K562 (cell line): ENCODE data around the gene GPS2. TPM values are rescaled to one million over a fixed set of nuclear protein-coding genes. Genes with fewer than 3 reads are reported as not detected.

ENCODE experiments used
- ATAC-seq: fragments of 200-7000 bp; cut with Tn5 transposase; 3 replicates; pipeline ENCODE4 v1.9.1; 2020; ENCODE audit warnings: moderate library complexity
- BruUV-seq: library from RNA; stranded (reverse); fragments of 400-500 nt; replicated peaks from 2 replicates; lab custom pipeline; 2021; lab: Mats Ljungman, UMichigan
- CTCF ChIA-PET: fragments of 300-600 bp; formaldehyde crosslinking; extraction: SDS; loops from one replicate; lab custom pipeline; 2021; ENCODE audit warnings: low intra/inter-chr PET ratio; lab: Yijun Ruan, JAX
- POLR2A ChIA-PET: fragments of 300-600, 350-650 bp; sonication (Branson Sonifier 250); formaldehyde crosslinking; extraction: SDS; loops from one replicate; lab custom pipeline; 2021; ENCODE audit warnings: antibody characterized with exemption, inconsistent platforms; lab: Yijun Ruan, JAX
- DNase-seq, 4 experiments: peaks; one replicate each; pipeline versions ENCODE4 v3.0.0 to v3.0.0-alpha.2; 2011 to 2018; ENCODE audit warnings: low spot score in 3 of 4, mixed read lengths in 3 of 4; ENCODE audit errors: extremely low read depth in 1 of 4
- FAIRE-seq: peaks from 2 replicates; lab custom pipeline; 2011; peaks lifted over from hg19 to GRCh38; lab: Jason Lieb, UNC
- H2AFZ ChIP-seq: 2 replicates; pipeline ENCODE4 v1.6.0; 2011; ENCODE audit warnings: low read depth, low read length, control low read depth, inconsistent platforms
- H3K27ac ChIP-seq: fragments of 200-600 bp; 3 replicates; pipeline ENCODE4 v1.8.0; 2011; ENCODE audit warnings: low read depth, mild to moderate bottlenecking, control low read depth, inconsistent platforms, low read length, moderate library complexity, mixed read lengths; ENCODE audit errors: extremely low read depth
- H3K27me3 ChIP-seq, 2 experiments: fragments of 300-600 bp in 1 of 2; 2 replicates in 1 of 2; 3 replicates in 1 of 2; pipeline versions ENCODE4 v1.6.0 to v1.8.0; 2011; ENCODE audit warnings: inconsistent platforms in 2 of 2, low read length in 2 of 2, mild to moderate bottlenecking in 1 of 2, mixed read lengths in 1 of 2, moderate library complexity in 1 of 2; ENCODE audit not compliant: control insufficient read depth in 2 of 2, insufficient read depth in 2 of 2
- H3K36me3 ChIP-seq: fragments of 300-600 bp; 3 replicates; pipeline ENCODE4 v1.8.0; 2011; ENCODE audit warnings: mild to moderate bottlenecking, low read length, inconsistent platforms; ENCODE audit not compliant: control insufficient read depth, insufficient read depth
- H3K4me1 ChIP-seq, 2 experiments: fragments of 200-600 bp in 1 of 2; replicated peaks in 1 of 2; 2 replicates in 1 of 2; 3 replicates in 1 of 2; pipeline versions ENCODE4 v1.5.1 to v1.8.0; 2011; ENCODE audit warnings: inconsistent platforms in 2 of 2, low read length in 2 of 2, mild to moderate bottlenecking in 1 of 2, mixed read lengths in 1 of 2, moderate library complexity in 1 of 2; ENCODE audit not compliant: control insufficient read depth in 2 of 2, insufficient read depth in 2 of 2
- H3K4me2 ChIP-seq: 2 replicates; pipeline ENCODE4 v1.6.1; 2011; ENCODE audit warnings: low read length, control low read depth, inconsistent platforms, mixed read lengths; ENCODE audit not compliant: insufficient read depth
- H3K4me3 ChIP-seq: fragments of 200-600 bp; sonication (generic), shearing (Covaris generic); 2 replicates; pipeline ENCODE4 v1.5.1; 2016; ENCODE audit warnings: control low read depth, inconsistent platforms
- H3K79me2 ChIP-seq: fragments of 200-600 bp; 3 replicates; pipeline ENCODE4 v1.8.0; 2011; ENCODE audit warnings: low read length, inconsistent platforms; ENCODE audit not compliant: control insufficient read depth, insufficient read depth
- H3K9ac ChIP-seq, 2 experiments: 2 replicates each; pipeline versions ENCODE4 v1.6.0 to v1.6.1; 2011; ENCODE audit warnings: low read depth in 2 of 2, low read length in 2 of 2, control low read depth in 1 of 2, inconsistent platforms in 1 of 2, mild to moderate bottlenecking in 1 of 2, mixed read lengths in 1 of 2; ENCODE audit not compliant: insufficient read depth in 1 of 2
- H3K9me1 ChIP-seq: one replicate; pipeline ENCODE4 v1.6.0; 2011; ENCODE audit warnings: inconsistent platforms, mild to moderate bottlenecking, low read length, moderate library complexity; ENCODE audit not compliant: control insufficient read depth, insufficient read depth
- H3K9me3 ChIP-seq: replicated peaks from 2 replicates; pipeline ENCODE4 v1.5.1; 2011; ENCODE audit warnings: low read depth, low read length, inconsistent platforms; ENCODE audit not compliant: control insufficient read depth, insufficient read depth
- H4K20me1 ChIP-seq: replicated peaks from 2 replicates; pipeline ENCODE4 v1.6.1; 2011; ENCODE audit warnings: low read length, inconsistent platforms, mixed read lengths; ENCODE audit not compliant: control insufficient read depth, insufficient read depth
- CXXC5 ChIP-seq: fragments of 250-450 bp; sonication (Bioruptor Pico); IDR thresholded peaks from 2 replicates; pipeline ENCODE4 v1.8.0; 2022; ENCODE audit warnings: inconsistent platforms, mild to moderate bottlenecking, moderate library complexity
- EGR1 ChIP-seq: fragments of 450-650 bp; conservative IDR thresholded peaks from 2 replicates; pipeline ENCODE4 v1.6.1; 2017; ENCODE audit warnings: mild to moderate bottlenecking
- MYNN ChIP-seq, 2 experiments: sonication (generic); formaldehyde crosslinking in 1 of 2; IDR thresholded peaks; 2 replicates each; pipeline versions ENCODE4 v1.5.0 to v1.6.1; 2016 to 2020; ENCODE audit warnings: antibody characterized with exemption in 1 of 2, missing genetic modification reagents in 1 of 2
- NFE2 ChIP-seq: IDR thresholded peaks from 2 replicates; pipeline ENCODE4 v1.6.1; 2014; ENCODE audit warnings: antibody characterized with exemption, low read depth
- POLR2B ChIP-seq: fragments of 450-650 bp; IDR thresholded peaks from 2 replicates; pipeline ENCODE4 v1.6.1; 2018; ENCODE audit warnings: low read depth; ENCODE audit not compliant: partially characterized antibody
- TAL1 ChIP-seq: fragments of 450-650 bp; IDR thresholded peaks from 2 replicates; pipeline ENCODE4 v1.6.1; 2016; ENCODE audit warnings: mild to moderate bottlenecking
- ZNF77 ChIP-seq: fragments of 250-450 bp; sonication (Bioruptor Pico); IDR thresholded peaks from 2 replicates; pipeline ENCODE4 v1.5.0; 2020
- WGBS: fragments of 100-300 bp; shearing (Covaris generic); methylation state at CpG from one replicate; pipeline ENCODE4 v1.1.6; 2016; ENCODE audit warnings: low coverage, mixed read lengths; ENCODE audit not compliant: insufficient coverage; ENCODE audit errors: missing lambda C conversion rate; 5-methylcytosine and 5-hydroxymethylcytosine counted together
- in situ Hi-C: fragments of 300-500 bp; cut with MboI; formaldehyde crosslinking; loops from 4 replicates; pipeline ENCODE4 v1.15.0; 2018; ENCODE audit warnings: inconsistent platforms, mixed read lengths
- intact Hi-C: fragments of 100-400 bp; cut with micrococcal nuclease; formaldehyde crosslinking; loops from 2 replicates; pipeline ENCODE4 v1.14.2; 2022
- polyA plus RNA-seq, 8 experiments: library from polyadenylated mRNA; depleted of rRNA in 4 of 8; stranded (reverse) in 5 of 8; unstranded in 3 of 8; fragments of >200 nt; fragmentation: Nextera tagmentation in 2 of 8; fragmentation: Illumina TruSeq in 1 of 8; extraction: Ambion mirVana in 2 of 8; extraction: Trizol in 1 of 8; gene quantifications; 2 replicates each; pipeline versions ENCODE4 v1.2.1 to v1.2.3, GENCODE V29; 2011 to 2014; ENCODE audit warnings: inconsistent platforms in 1 of 8, missing spikeins in 1 of 8
- total RNA-seq, 7 experiments: library from RNA; depleted of rRNA in 6 of 7; stranded (reverse); fragments of >200 nt in 6 of 7; fragmentation: Illumina TruSeq in 2 of 7; extraction: Trizol in 2 of 7; gene quantifications; 2 replicates each; pipeline versions ENCODE4 v1.2.1 to v1.2.3, GENCODE V29; 2011 to 2021; ENCODE audit warnings: low replicate concordance in 1 of 7
- TF ChIP-seq, protein P1 (sequence below): sonication (generic); formaldehyde crosslinking; IDR thresholded peaks from 2 replicates; pipeline ENCODE4 v1.8.0; 2023; ENCODE audit warnings: missing genetic modification reagents, mild to moderate bottlenecking, borderline replicate concordance
- TF ChIP-seq, protein P2 (sequence below), 2 experiments: IDR thresholded peaks; 2 replicates each; pipeline ENCODE4 v1.6.1; 2012; ENCODE audit warnings: improper control_type of control experiment in 2 of 2, low read depth in 2 of 2, low read length in 2 of 2, borderline replicate concordance in 1 of 2
- TF ChIP-seq, protein P3 (sequence below), 3 experiments: IDR thresholded peaks in 2 of 3; conservative IDR thresholded peaks in 1 of 3; 2 replicates each; pipeline ENCODE4 v1.5.1; 2011 to 2012; ENCODE audit warnings: low read length in 3 of 3, mild to moderate bottlenecking in 3 of 3, control low read depth in 2 of 3, improper control_type of control experiment in 1 of 3, inconsistent platforms in 1 of 3, low read depth in 1 of 3, mixed read lengths in 1 of 3, moderate library complexity in 1 of 3; ENCODE audit not compliant: insufficient read depth in 2 of 3

The GPS2 gene
- total and polyA plus RNA-seq, 9 of the 15 experiments (the other 6 are each of a cell fraction or from before 2014, with no cell fraction given): 18.3 to 75.7 (median 37.0) TPM

DNA sequence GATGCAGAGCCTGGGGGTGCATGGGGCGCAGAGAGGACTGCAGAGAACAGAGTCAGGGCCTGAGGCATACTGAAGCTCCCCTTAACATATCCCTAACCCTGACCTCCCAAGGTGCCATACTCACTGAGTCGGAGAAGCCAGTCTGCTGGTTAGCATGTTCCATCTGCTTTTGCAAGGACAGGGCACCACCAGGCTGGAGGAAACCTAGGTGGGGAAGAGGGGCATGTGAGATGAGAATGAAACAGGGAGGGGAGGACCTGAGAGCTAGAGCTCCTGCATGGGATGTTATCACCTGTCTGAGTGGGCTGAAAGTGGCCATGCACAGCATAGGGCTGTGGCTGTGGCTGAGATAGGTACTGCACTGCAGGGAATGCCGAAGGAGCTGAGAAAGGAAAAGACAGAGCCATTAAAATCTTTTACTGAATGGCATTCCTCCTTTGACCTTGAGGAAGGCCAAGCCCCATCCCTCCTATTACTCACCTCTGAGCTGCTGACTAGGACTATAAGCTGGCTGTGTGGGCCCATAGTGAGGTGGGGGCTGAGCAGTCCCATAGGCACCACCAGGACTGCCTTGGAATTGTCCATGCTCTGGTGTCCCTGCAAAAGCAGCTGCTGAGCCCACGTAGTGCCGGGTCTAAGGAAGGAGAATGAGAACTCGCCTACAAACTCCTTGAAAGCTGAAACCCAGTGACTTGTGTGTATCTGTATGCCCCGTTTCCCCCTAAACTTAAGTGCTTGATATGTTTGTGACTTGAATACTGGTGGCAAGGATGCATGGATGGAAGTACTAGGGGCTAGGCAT, 1.9 kb downstream of the GPS2 start:
- H3K9ac ChIP-seq: peak overlapping the region in 1 of 2 experiments; percentile 59; a peak in 1 of 4 replicates
- TF ChIP-seq MYNN (IDR thresholded peaks at IDR 0.05) (0 out of 2 replicates have a peak, but pooled peaks have one; percentile 34), MYNN (CRISPR knock-in tag; IDR thresholded peaks at IDR 0.05) (no peak), POLR2B (peak; percentile 76), ZNF77 (CRISPR knock-in tag) (no peak), EGR1 (0 out of 2 replicates have a peak, but pooled peaks have one; percentile 6), NFE2 (no peak), CXXC5 (CRISPR knock-in tag) (no peak), TAL1 (no peak)
- TF ChIP-seq, protein P1, sequence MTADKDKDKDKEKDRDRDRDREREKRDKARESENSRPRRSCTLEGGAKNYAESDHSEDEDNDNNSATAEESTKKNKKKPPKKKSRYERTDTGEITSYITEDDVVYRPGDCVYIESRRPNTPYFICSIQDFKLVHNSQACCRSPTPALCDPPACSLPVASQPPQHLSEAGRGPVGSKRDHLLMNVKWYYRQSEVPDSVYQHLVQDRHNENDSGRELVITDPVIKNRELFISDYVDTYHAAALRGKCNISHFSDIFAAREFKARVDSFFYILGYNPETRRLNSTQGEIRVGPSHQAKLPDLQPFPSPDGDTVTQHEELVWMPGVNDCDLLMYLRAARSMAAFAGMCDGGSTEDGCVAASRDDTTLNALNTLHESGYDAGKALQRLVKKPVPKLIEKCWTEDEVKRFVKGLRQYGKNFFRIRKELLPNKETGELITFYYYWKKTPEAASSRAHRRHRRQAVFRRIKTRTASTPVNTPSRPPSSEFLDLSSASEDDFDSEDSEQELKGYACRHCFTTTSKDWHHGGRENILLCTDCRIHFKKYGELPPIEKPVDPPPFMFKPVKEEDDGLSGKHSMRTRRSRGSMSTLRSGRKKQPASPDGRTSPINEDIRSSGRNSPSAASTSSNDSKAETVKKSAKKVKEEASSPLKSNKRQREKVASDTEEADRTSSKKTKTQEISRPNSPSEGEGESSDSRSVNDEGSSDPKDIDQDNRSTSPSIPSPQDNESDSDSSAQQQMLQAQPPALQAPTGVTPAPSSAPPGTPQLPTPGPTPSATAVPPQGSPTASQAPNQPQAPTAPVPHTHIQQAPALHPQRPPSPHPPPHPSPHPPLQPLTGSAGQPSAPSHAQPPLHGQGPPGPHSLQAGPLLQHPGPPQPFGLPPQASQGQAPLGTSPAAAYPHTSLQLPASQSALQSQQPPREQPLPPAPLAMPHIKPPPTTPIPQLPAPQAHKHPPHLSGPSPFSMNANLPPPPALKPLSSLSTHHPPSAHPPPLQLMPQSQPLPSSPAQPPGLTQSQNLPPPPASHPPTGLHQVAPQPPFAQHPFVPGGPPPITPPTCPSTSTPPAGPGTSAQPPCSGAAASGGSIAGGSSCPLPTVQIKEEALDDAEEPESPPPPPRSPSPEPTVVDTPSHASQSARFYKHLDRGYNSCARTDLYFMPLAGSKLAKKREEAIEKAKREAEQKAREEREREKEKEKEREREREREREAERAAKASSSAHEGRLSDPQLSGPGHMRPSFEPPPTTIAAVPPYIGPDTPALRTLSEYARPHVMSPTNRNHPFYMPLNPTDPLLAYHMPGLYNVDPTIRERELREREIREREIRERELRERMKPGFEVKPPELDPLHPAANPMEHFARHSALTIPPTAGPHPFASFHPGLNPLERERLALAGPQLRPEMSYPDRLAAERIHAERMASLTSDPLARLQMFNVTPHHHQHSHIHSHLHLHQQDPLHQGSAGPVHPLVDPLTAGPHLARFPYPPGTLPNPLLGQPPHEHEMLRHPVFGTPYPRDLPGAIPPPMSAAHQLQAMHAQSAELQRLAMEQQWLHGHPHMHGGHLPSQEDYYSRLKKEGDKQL (CRISPR knock-in tag): no peak
- TF ChIP-seq, protein P2, sequence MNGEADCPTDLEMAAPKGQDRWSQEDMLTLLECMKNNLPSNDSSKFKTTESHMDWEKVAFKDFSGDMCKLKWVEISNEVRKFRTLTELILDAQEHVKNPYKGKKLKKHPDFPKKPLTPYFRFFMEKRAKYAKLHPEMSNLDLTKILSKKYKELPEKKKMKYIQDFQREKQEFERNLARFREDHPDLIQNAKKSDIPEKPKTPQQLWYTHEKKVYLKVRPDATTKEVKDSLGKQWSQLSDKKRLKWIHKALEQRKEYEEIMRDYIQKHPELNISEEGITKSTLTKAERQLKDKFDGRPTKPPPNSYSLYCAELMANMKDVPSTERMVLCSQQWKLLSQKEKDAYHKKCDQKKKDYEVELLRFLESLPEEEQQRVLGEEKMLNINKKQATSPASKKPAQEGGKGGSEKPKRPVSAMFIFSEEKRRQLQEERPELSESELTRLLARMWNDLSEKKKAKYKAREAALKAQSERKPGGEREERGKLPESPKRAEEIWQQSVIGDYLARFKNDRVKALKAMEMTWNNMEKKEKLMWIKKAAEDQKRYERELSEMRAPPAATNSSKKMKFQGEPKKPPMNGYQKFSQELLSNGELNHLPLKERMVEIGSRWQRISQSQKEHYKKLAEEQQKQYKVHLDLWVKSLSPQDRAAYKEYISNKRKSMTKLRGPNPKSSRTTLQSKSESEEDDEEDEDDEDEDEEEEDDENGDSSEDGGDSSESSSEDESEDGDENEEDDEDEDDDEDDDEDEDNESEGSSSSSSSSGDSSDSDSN (IDR thresholded peaks at IDR 0.05; ENCODE audit: borderline replicate concordance in 1 of 2, low read depth in 2 of 2, low read length in 2 of 2): no peak
- TF ChIP-seq, protein P3, sequence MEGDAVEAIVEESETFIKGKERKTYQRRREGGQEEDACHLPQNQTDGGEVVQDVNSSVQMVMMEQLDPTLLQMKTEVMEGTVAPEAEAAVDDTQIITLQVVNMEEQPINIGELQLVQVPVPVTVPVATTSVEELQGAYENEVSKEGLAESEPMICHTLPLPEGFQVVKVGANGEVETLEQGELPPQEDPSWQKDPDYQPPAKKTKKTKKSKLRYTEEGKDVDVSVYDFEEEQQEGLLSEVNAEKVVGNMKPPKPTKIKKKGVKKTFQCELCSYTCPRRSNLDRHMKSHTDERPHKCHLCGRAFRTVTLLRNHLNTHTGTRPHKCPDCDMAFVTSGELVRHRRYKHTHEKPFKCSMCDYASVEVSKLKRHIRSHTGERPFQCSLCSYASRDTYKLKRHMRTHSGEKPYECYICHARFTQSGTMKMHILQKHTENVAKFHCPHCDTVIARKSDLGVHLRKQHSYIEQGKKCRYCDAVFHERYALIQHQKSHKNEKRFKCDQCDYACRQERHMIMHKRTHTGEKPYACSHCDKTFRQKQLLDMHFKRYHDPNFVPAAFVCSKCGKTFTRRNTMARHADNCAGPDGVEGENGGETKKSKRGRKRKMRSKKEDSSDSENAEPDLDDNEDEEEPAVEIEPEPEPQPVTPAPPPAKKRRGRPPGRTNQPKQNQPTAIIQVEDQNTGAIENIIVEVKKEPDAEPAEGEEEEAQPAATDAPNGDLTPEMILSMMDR (IDR thresholded peaks at IDR 0.05 in 2 of 3, conservative IDR thresholded peaks at IDR 0.05 in 1 of 3; ENCODE audit: insufficient read depth in 2 of 3, low read depth in 1 of 3, low read length in 3 of 3): 0 out of 6 replicates have a peak, but pooled peaks of 2 of the 3 experiments have one; percentile 16 to 24

More for the DNA sequence above, 1.9 kb downstream of the GPS2 start:
- H3K4me2 ChIP-seq: peak overlapping the region; percentile 86
- peak overlapping the region; percentile 93; the same call in 1 of the 2 replicates for H3K4me3 ChIP-seq
- H3K27me3 ChIP-seq: no peaks in the 10 kb centered on the region
- no peak overlapping the region for H2AFZ ChIP-seq
- ATAC-seq (peak; percentile 69), DNase-seq (peak in 2 of 4 experiments; percentile 30 to 51), FAIRE-seq (peak; percentile 70)
- peaks cover 78% of the 10 kb centered on the region for H3K36me3 ChIP-seq
- intact Hi-C loops (no loop called here), in situ Hi-C loops (no loop called here)
- no peaks in the 10 kb centered on the region for H3K9me3 ChIP-seq
- peaks cover 39% of the 10 kb centered on the region for H4K20me1 ChIP-seq
- BruUV-seq: no TSS peak
- H3K27ac ChIP-seq: peak overlapping the region; percentile 6; the same call in 1 of the 3 replicates
- H3K4me1 ChIP-seq: peaks cover 22 to 35% of the 10 kb centered on the region in 2 experiments
- WGBS: 49% methylated on average over 5 of the region's 7 CpGs
- H3K79me2 ChIP-seq: peaks cover 45% of the 10 kb centered on the region
- peaks cover 11% of the 10 kb centered on the region for H3K9me1 ChIP-seq
- CTCF ChIA-PET: no interaction called here
- POLR2A ChIA-PET: interaction anchor here (0.5 to 2.6 kb wide), 11 partner anchors 12 to 267 kb away, joined by 3 to 21 read pairs (median 4); partner anchors contain the start of genes NEURL4, NLGN2 and SLC2A4
